ENCODE results near the gene HEXB.
"Not testable (repeated sequence)": the region's sequence is repeated elsewhere in the genome, so short reads cannot be mapped to it uniquely, and the experiment has no call there.

Gene HEXB

GRCh38 chr5:74686962-74687751 is 2.1 kb downstream of the HEXB start:
- Histone ChIP-seq H3K27me3 (ENCODE audit: control insufficient read depth, insufficient read depth, low read length) (no peaks in the 10 kb centered on the region), H3K9ac (ENCODE audit: low read length) (no peak overlapping the region), H3K27ac (ENCODE audit: low read depth, low read length) (no peak overlapping the region), H3K4me3 (ENCODE audit: low read length) (peak overlapping the region; percentile 75), H3K36me3 (ENCODE audit: control insufficient read depth, insufficient read depth, low read length) (peaks cover 2% of the 10 kb centered on the region), H3K4me1 (ENCODE audit: control insufficient read depth, insufficient read depth, low read length) (no peaks in the 10 kb centered on the region)

- H3K36me3 ChIP-seq (ENCODE audit: control insufficient read depth, insufficient read depth, low read length) = peaks cover 11% of the 10 kb centered on the region
Measured at GRCh38 chr5:74693191-74693590, 8.2 kb downstream of the HEXB start.

GRCh38 chr5:74717596-74717995 is 32.6 kb downstream of the HEXB start:
- Histone ChIP-seq H3K9ac (ENCODE audit: low read length) (no peak overlapping the region), H3K4me3 (ENCODE audit: low read length) (no peak overlapping the region), H3K4me1 (ENCODE audit: control insufficient read depth, insufficient read depth, low read length) (no peaks in the 10 kb centered on the region), H3K36me3 (ENCODE audit: control insufficient read depth, insufficient read depth, low read length) (peaks cover 10% of the 10 kb centered on the region), H3K27ac (ENCODE audit: low read depth, low read length) (no peak overlapping the region), H3K27me3 (ENCODE audit: control insufficient read depth, insufficient read depth, low read length) (no peaks in the 10 kb centered on the region)

More at GRCh38 chr5:74693191-74693590, 8.2 kb downstream of the HEXB start:
- no peaks in the 10 kb centered on the region for H3K27me3 ChIP-seq (ENCODE audit: control insufficient read depth, insufficient read depth, low read length)
- no peak overlapping the region for H3K9ac ChIP-seq (ENCODE audit: low read length)
- H3K4me1 ChIP-seq (ENCODE audit: control insufficient read depth, insufficient read depth, low read length) = no peaks in the 10 kb centered on the region
- no peak overlapping the region for H3K4me3 ChIP-seq (ENCODE audit: low read length)
- H3K27ac ChIP-seq (ENCODE audit: low read depth, low read length) = no peak overlapping the region

- no peak overlapping the region for H3K9ac ChIP-seq (ENCODE audit: low read length)
- no peak overlapping the region for H3K4me3 ChIP-seq (ENCODE audit: low read length)
- peaks cover 28% of the 10 kb centered on the region for H3K36me3 ChIP-seq (ENCODE audit: control insufficient read depth, insufficient read depth, low read length)
- no peaks in the 10 kb centered on the region for H3K27me3 ChIP-seq (ENCODE audit: control insufficient read depth, insufficient read depth, low read length)
- H3K27ac ChIP-seq (ENCODE audit: low read depth, low read length) = no peak overlapping the region
- H3K4me1 ChIP-seq (ENCODE audit: control insufficient read depth, insufficient read depth, low read length) = no peaks in the 10 kb centered on the region
Measured at GRCh38 chr5:74722271-74722670, 37.2 kb downstream of the HEXB start.

GRCh38 chr5:74725331-74725730 is 40.3 kb downstream of the HEXB start:
- no peak overlapping the region for H3K9ac ChIP-seq (ENCODE audit: low read length)
- H3K27me3 ChIP-seq (ENCODE audit: control insufficient read depth, insufficient read depth, low read length) = no peaks in the 10 kb centered on the region
- H3K4me1 ChIP-seq (ENCODE audit: control insufficient read depth, insufficient read depth, low read length) = no peaks in the 10 kb centered on the region
- H3K4me3 ChIP-seq (ENCODE audit: low read length) = no peak overlapping the region
- H3K36me3 ChIP-seq (ENCODE audit: control insufficient read depth, insufficient read depth, low read length) = peaks cover 23% of the 10 kb centered on the region
- no peak overlapping the region for H3K27ac ChIP-seq (ENCODE audit: low read depth, low read length)

- Histone ChIP-seq H3K4me3 (ENCODE audit: low read length) (no peak overlapping the region), H3K36me3 (ENCODE audit: control insufficient read depth, insufficient read depth, low read length) (peaks cover 8% of the 10 kb centered on the region), H3K4me1 (ENCODE audit: control insufficient read depth, insufficient read depth, low read length) (no peaks in the 10 kb centered on the region), H3K9ac (ENCODE audit: low read length) (no peak overlapping the region), H3K27ac (ENCODE audit: low read depth, low read length) (no peak overlapping the region), H3K27me3 (ENCODE audit: control insufficient read depth, insufficient read depth, low read length) (no peaks in the 10 kb centered on the region)
Measured at GRCh38 chr5:74736759-74737158, 51.7 kb downstream of the HEXB start.

- H3K36me3 ChIP-seq (ENCODE audit: control insufficient read depth, insufficient read depth, low read length) = peaks cover 7% of the 10 kb centered on the region
Measured at GRCh38 chr5:74738406-74738805, 53.4 kb downstream of the HEXB start.

GRCh38 chr5:74748742-74749141 is 63.7 kb downstream of the HEXB start:
- H3K27ac ChIP-seq (ENCODE audit: low read depth, low read length); H3K4me1 ChIP-seq (ENCODE audit: control insufficient read depth, insufficient read depth, low read length); H3K4me3 ChIP-seq (ENCODE audit: low read length); H3K9ac ChIP-seq (ENCODE audit: low read length); H3K36me3 ChIP-seq (ENCODE audit: control insufficient read depth, insufficient read depth, low read length); H3K27me3 ChIP-seq (ENCODE audit: control insufficient read depth, insufficient read depth, low read length): not testable (repeated sequence)

More at GRCh38 chr5:74738406-74738805, 53.4 kb downstream of the HEXB start:
- no peaks in the 10 kb centered on the region for H3K4me1 ChIP-seq (ENCODE audit: control insufficient read depth, insufficient read depth, low read length)
- no peaks in the 10 kb centered on the region for H3K27me3 ChIP-seq (ENCODE audit: control insufficient read depth, insufficient read depth, low read length)
- H3K4me3 ChIP-seq (ENCODE audit: low read length) = no peak overlapping the region
- H3K27ac ChIP-seq (ENCODE audit: low read depth, low read length) = no peak overlapping the region
- no peak overlapping the region for H3K9ac ChIP-seq (ENCODE audit: low read length)

GRCh38 chr5:74761241-74761640 is 76.2 kb downstream of the HEXB start:
- H3K36me3 ChIP-seq (ENCODE audit: control insufficient read depth, insufficient read depth, low read length) = peaks cover 11% of the 10 kb centered on the region
- no peak overlapping the region for H3K27ac ChIP-seq (ENCODE audit: low read depth, low read length)
- H3K9ac ChIP-seq (ENCODE audit: low read length) = no peak overlapping the region
- no peak overlapping the region for H3K4me3 ChIP-seq (ENCODE audit: low read length)
- no peaks in the 10 kb centered on the region for H3K27me3 ChIP-seq (ENCODE audit: control insufficient read depth, insufficient read depth, low read length)
- H3K4me1 ChIP-seq (ENCODE audit: control insufficient read depth, insufficient read depth, low read length) = peaks cover 5% of the 10 kb centered on the region

GRCh38 chr5:74762599-74762998 is 77.6 kb downstream of the HEXB start:
- Histone ChIP-seq H3K27ac (ENCODE audit: low read depth, low read length) (no peak overlapping the region), H3K27me3 (ENCODE audit: control insufficient read depth, insufficient read depth, low read length) (no peaks in the 10 kb centered on the region), H3K36me3 (ENCODE audit: control insufficient read depth, insufficient read depth, low read length) (peaks cover 12% of the 10 kb centered on the region), H3K4me3 (ENCODE audit: low read length) (no peak overlapping the region), H3K4me1 (ENCODE audit: control insufficient read depth, insufficient read depth, low read length) (peaks cover 5% of the 10 kb centered on the region), H3K9ac (ENCODE audit: low read length) (no peak overlapping the region)

- Histone ChIP-seq H3K9ac (ENCODE audit: low read length) (no peak overlapping the region), H3K4me1 (ENCODE audit: control insufficient read depth, insufficient read depth, low read length) (peaks cover 13% of the 10 kb centered on the region), H3K36me3 (ENCODE audit: control insufficient read depth, insufficient read depth, low read length) (peaks cover 9% of the 10 kb centered on the region), H3K4me3 (ENCODE audit: low read length) (no peak overlapping the region), H3K27ac (ENCODE audit: low read depth, low read length) (no peak overlapping the region), H3K27me3 (ENCODE audit: control insufficient read depth, insufficient read depth, low read length) (no peaks in the 10 kb centered on the region)
Measured at GRCh38 chr5:74763504-74763903, 78.5 kb downstream of the HEXB start.

GRCh38 chr5:74765201-74765600 is 80.2 kb downstream of the HEXB start:
- H3K27ac ChIP-seq (ENCODE audit: low read depth, low read length) = no peak overlapping the region
- no peak overlapping the region for H3K9ac ChIP-seq (ENCODE audit: low read length)
- peaks cover 7% of the 10 kb centered on the region for H3K36me3 ChIP-seq (ENCODE audit: control insufficient read depth, insufficient read depth, low read length)
- peaks cover 13% of the 10 kb centered on the region for H3K4me1 ChIP-seq (ENCODE audit: control insufficient read depth, insufficient read depth, low read length)
- H3K4me3 ChIP-seq (ENCODE audit: low read length) = no peak overlapping the region
- H3K27me3 ChIP-seq (ENCODE audit: control insufficient read depth, insufficient read depth, low read length) = no peaks in the 10 kb centered on the region

- no peak overlapping the region for H3K9ac ChIP-seq (ENCODE audit: low read length)
- peaks cover 6% of the 10 kb centered on the region for H3K36me3 ChIP-seq (ENCODE audit: control insufficient read depth, insufficient read depth, low read length)
- H3K27me3 ChIP-seq (ENCODE audit: control insufficient read depth, insufficient read depth, low read length) = no peaks in the 10 kb centered on the region
- H3K4me1 ChIP-seq (ENCODE audit: control insufficient read depth, insufficient read depth, low read length) = peaks cover 13% of the 10 kb centered on the region
- H3K27ac ChIP-seq (ENCODE audit: low read depth, low read length) = no peak overlapping the region
- H3K4me3 ChIP-seq (ENCODE audit: low read length) = peak overlapping the region; percentile 100
Measured at GRCh38 chr5:74765929-74766328, 80.9 kb downstream of the HEXB start.

All from rectal smooth muscle tissue (tissue), 1 donor.